Measurements from ENCODE around the gene HDAC5.
A peak's percentile ranks its signal among the peaks of the same experiment; 100 is the strongest.
"Not testable (repeated sequence)": the region's sequence is repeated elsewhere in the genome, so short reads cannot be mapped to it uniquely, and the experiment has no call there.

Gene HDAC5

GRCh38 chr17:44123356-44124117, at the start of gene HDAC5:
HDAC5 (minus strand) TSS chr17:44123641; CDS start chr17:44117515, 6,126 bp downstream.
- peak; percentile 90 for DNase-seq (ENCODE audit: low read depth)

GRCh38 chr17:44171931-44172455, 48.6 kb upstream of the HDAC5 start:
- DNase-seq (ENCODE audit: low read depth), result no peak

GRCh38 chr17:44170499-44171201, 47.2 kb upstream of the HDAC5 start, which contains the start of gene ASB16:
ASB16 (plus strand) TSS chr17:44170704; CDS start chr17:44170790, 86 bp downstream.
- DNase-seq (ENCODE audit: low read depth), result no peak

GRCh38 chr17:44170135-44170498, 46.7 kb upstream of the HDAC5 start:
- DNase-seq (ENCODE audit: low read depth), result no peak

GRCh38 chr17:44167181-44167861, 43.9 kb upstream of the HDAC5 start:
- DNase-seq (ENCODE audit: low read depth), result no peak

GRCh38 chr17:44164476-44164875, 41.0 kb upstream of the HDAC5 start:
- no peak for DNase-seq (ENCODE audit: low read depth)

- DNase-seq (ENCODE audit: low read depth), result peak; percentile 12
Measured at GRCh38 chr17:44159519-44160210, 36.2 kb upstream of the HDAC5 start.

- no peak for DNase-seq (ENCODE audit: low read depth)
Measured at GRCh38 chr17:44155488-44155887, 32.0 kb upstream of the HDAC5 start.

- DNase-seq (ENCODE audit: low read depth), result no peak
Measured at GRCh38 chr17:44152875-44153274, 29.4 kb upstream of the HDAC5 start.

GRCh38 chr17:44149750-44150329, 26.4 kb upstream of the HDAC5 start:
- DNase-seq (ENCODE audit: low read depth), result no peak

- DNase-seq (ENCODE audit: low read depth), result not testable (repeated sequence)
Measured at GRCh38 chr17:44149066-44149465, 25.6 kb upstream of the HDAC5 start.

- DNase-seq (ENCODE audit: low read depth), result no peak
Measured at GRCh38 chr17:44147812-44148211, 24.4 kb upstream of the HDAC5 start.

GRCh38 chr17:44146375-44147346, 23.2 kb upstream of the HDAC5 start:
- DNase-seq (ENCODE audit: low read depth), result no peak

- DNase-seq (ENCODE audit: low read depth), result no peak
Measured at GRCh38 chr17:44144966-44145739, 21.7 kb upstream of the HDAC5 start.

GRCh38 chr17:44143921-44144320, 20.5 kb upstream of the HDAC5 start:
- DNase-seq (ENCODE audit: low read depth), result not testable (repeated sequence)

- peak; percentile 36 for DNase-seq (ENCODE audit: low read depth)
Measured at GRCh38 chr17:44137891-44138709, 14.7 kb upstream of the HDAC5 start.

- no peak for DNase-seq (ENCODE audit: low read depth)
Measured at GRCh38 chr17:44134752-44135568, 11.5 kb upstream of the HDAC5 start.

All from stimulated activated CD8-positive, alpha-beta memory T cell treated with anti-CD3 and anti-CD28 coated beads, Interleukin-7, amount 100 ng/mL, for 24 hours (primary cell).